ENCODE results near the gene PAPSS1.

PAPSS1 gene

GRCh38 chr4:107579099-107579498, 140.9 kb downstream of the PAPSS1 start:
- no peaks in the 10 kb centered on the region for H3K36me3 ChIP-seq (ENCODE audit: control insufficient read depth, insufficient read depth, low read length, severe bottlenecking)
- H3K4me1 ChIP-seq (ENCODE audit: control insufficient read depth, insufficient read depth, low read length) = no peaks in the 10 kb centered on the region
- H3K27me3 ChIP-seq (replicated peaks; ENCODE audit: control insufficient read depth, insufficient read depth, low read length) = no peaks in the 10 kb centered on the region
- H3K4me3 ChIP-seq (ENCODE audit: low read length) = no peak overlapping the region
- H3K9ac ChIP-seq (ENCODE audit: low read length) = no peak overlapping the region
- DNase-seq (ENCODE audit: low read depth) = no peak
- peaks cover 17% of the 10 kb centered on the region for H3K9me3 ChIP-seq (ENCODE audit: control insufficient read depth, low read length)

GRCh38 chr4:107578321-107578720, 141.7 kb downstream of the PAPSS1 start:
- Histone ChIP-seq H3K36me3 (ENCODE audit: control insufficient read depth, insufficient read depth, low read length, severe bottlenecking) (no peaks in the 10 kb centered on the region), H3K4me1 (ENCODE audit: control insufficient read depth, insufficient read depth, low read length) (no peaks in the 10 kb centered on the region), H3K27me3 (replicated peaks; ENCODE audit: control insufficient read depth, insufficient read depth, low read length) (no peaks in the 10 kb centered on the region), H3K9ac (ENCODE audit: low read length) (no peak overlapping the region), H3K9me3 (ENCODE audit: control insufficient read depth, low read length) (peaks cover 17% of the 10 kb centered on the region), H3K4me3 (ENCODE audit: low read length) (no peak overlapping the region)
- DNase-seq (ENCODE audit: low read depth) = peak; percentile 71

- no peak overlapping the region for H3K9ac ChIP-seq (ENCODE audit: low read length)
- H3K36me3 ChIP-seq (ENCODE audit: control insufficient read depth, insufficient read depth, low read length, severe bottlenecking) = no peaks in the 10 kb centered on the region
- no peak overlapping the region for H3K4me3 ChIP-seq (ENCODE audit: low read length)
- peaks cover 17% of the 10 kb centered on the region for H3K9me3 ChIP-seq (ENCODE audit: control insufficient read depth, low read length)
- no peaks in the 10 kb centered on the region for H3K4me1 ChIP-seq (ENCODE audit: control insufficient read depth, insufficient read depth, low read length)
- H3K27me3 ChIP-seq (replicated peaks; ENCODE audit: control insufficient read depth, insufficient read depth, low read length) = no peaks in the 10 kb centered on the region
- DNase-seq (ENCODE audit: low read depth) = peak; percentile 8
Measured at GRCh38 chr4:107577743-107578142, 142.3 kb downstream of the PAPSS1 start.

GRCh38 chr4:107575243-107575642, 144.8 kb downstream of the PAPSS1 start:
- Histone ChIP-seq H3K9ac (ENCODE audit: low read length) (no peak overlapping the region), H3K4me1 (ENCODE audit: control insufficient read depth, insufficient read depth, low read length) (no peaks in the 10 kb centered on the region)
- no peak for DNase-seq (ENCODE audit: low read depth)

GRCh38 chr4:107572281-107572680, 147.8 kb downstream of the PAPSS1 start:
- Histone ChIP-seq H3K36me3 (ENCODE audit: control insufficient read depth, insufficient read depth, low read length, severe bottlenecking) (no peaks in the 10 kb centered on the region), H3K4me1 (ENCODE audit: control insufficient read depth, insufficient read depth, low read length) (no peaks in the 10 kb centered on the region), H3K4me3 (ENCODE audit: low read length) (no peak overlapping the region), H3K27me3 (replicated peaks; ENCODE audit: control insufficient read depth, insufficient read depth, low read length) (no peaks in the 10 kb centered on the region), H3K9me3 (ENCODE audit: control insufficient read depth, low read length) (peaks cover 9% of the 10 kb centered on the region), H3K9ac (ENCODE audit: low read length) (no peak overlapping the region)
- DNase-seq (ENCODE audit: low read depth) = peak; percentile 4

More at GRCh38 chr4:107575243-107575642, 144.8 kb downstream of the PAPSS1 start:
- Histone ChIP-seq H3K36me3 (ENCODE audit: control insufficient read depth, insufficient read depth, low read length, severe bottlenecking) (no peaks in the 10 kb centered on the region), H3K9me3 (ENCODE audit: control insufficient read depth, low read length) (no peaks in the 10 kb centered on the region), H3K27me3 (replicated peaks; ENCODE audit: control insufficient read depth, insufficient read depth, low read length) (no peaks in the 10 kb centered on the region), H3K4me3 (ENCODE audit: low read length) (no peak overlapping the region)

GRCh38 chr4:107570952-107571351, 149.1 kb downstream of the PAPSS1 start:
- H3K4me3 ChIP-seq (ENCODE audit: low read length) = no peak overlapping the region
- H3K36me3 ChIP-seq (ENCODE audit: control insufficient read depth, insufficient read depth, low read length, severe bottlenecking) = no peaks in the 10 kb centered on the region
- no peaks in the 10 kb centered on the region for H3K4me1 ChIP-seq (ENCODE audit: control insufficient read depth, insufficient read depth, low read length)
- no peaks in the 10 kb centered on the region for H3K27me3 ChIP-seq (replicated peaks; ENCODE audit: control insufficient read depth, insufficient read depth, low read length)
- peak; percentile 40 for DNase-seq (ENCODE audit: low read depth)
- peaks cover 15% of the 10 kb centered on the region for H3K9me3 ChIP-seq (ENCODE audit: control insufficient read depth, low read length)
- H3K9ac ChIP-seq (ENCODE audit: low read length) = no peak overlapping the region

- no peak overlapping the region for H3K4me3 ChIP-seq (ENCODE audit: low read length)
- DNase-seq (ENCODE audit: low read depth) = no peak
- no peaks in the 10 kb centered on the region for H3K4me1 ChIP-seq (ENCODE audit: control insufficient read depth, insufficient read depth, low read length)
- H3K36me3 ChIP-seq (ENCODE audit: control insufficient read depth, insufficient read depth, low read length, severe bottlenecking) = no peaks in the 10 kb centered on the region
- peaks cover 28% of the 10 kb centered on the region for H3K9me3 ChIP-seq (ENCODE audit: control insufficient read depth, low read length)
- no peaks in the 10 kb centered on the region for H3K27me3 ChIP-seq (replicated peaks; ENCODE audit: control insufficient read depth, insufficient read depth, low read length)
- H3K9ac ChIP-seq (ENCODE audit: low read length) = no peak overlapping the region
Measured at GRCh38 chr4:107564326-107564725, 155.7 kb downstream of the PAPSS1 start.
